Loucy (cell line): Measurements from ENCODE around the gene POU5F1.

Experiments used
- CTCF ChIP-seq: fragments of 200-600 bp; sonication (generic); conservative IDR thresholded peaks from 2 replicates; pipeline ENCODE4 v1.5.1; 2014; ENCODE audit warnings: mild to moderate bottlenecking, antibody characterized with exemption, low read length
- EZH2phosphoT487 ChIP-seq: fragments of 200-600 bp; IDR thresholded peaks from 2 replicates; pipeline ENCODE4 v1.6.1; 2018; ENCODE audit warnings: antibody characterized with exemption, mild to moderate bottlenecking, moderate library complexity, borderline replicate concordance

GRCh38 chr6:31138982-31139381 lies 31.5 kb downstream of the POU5F1 start, which contains the start of gene PSORS1C2:
- TF ChIP-seq CTCF = no peak
- no peak for TF ChIP-seq EZH2phosphoT487
